ENCODE results near the gene TAX1BP3.

The TAX1BP3 gene

DNA sequence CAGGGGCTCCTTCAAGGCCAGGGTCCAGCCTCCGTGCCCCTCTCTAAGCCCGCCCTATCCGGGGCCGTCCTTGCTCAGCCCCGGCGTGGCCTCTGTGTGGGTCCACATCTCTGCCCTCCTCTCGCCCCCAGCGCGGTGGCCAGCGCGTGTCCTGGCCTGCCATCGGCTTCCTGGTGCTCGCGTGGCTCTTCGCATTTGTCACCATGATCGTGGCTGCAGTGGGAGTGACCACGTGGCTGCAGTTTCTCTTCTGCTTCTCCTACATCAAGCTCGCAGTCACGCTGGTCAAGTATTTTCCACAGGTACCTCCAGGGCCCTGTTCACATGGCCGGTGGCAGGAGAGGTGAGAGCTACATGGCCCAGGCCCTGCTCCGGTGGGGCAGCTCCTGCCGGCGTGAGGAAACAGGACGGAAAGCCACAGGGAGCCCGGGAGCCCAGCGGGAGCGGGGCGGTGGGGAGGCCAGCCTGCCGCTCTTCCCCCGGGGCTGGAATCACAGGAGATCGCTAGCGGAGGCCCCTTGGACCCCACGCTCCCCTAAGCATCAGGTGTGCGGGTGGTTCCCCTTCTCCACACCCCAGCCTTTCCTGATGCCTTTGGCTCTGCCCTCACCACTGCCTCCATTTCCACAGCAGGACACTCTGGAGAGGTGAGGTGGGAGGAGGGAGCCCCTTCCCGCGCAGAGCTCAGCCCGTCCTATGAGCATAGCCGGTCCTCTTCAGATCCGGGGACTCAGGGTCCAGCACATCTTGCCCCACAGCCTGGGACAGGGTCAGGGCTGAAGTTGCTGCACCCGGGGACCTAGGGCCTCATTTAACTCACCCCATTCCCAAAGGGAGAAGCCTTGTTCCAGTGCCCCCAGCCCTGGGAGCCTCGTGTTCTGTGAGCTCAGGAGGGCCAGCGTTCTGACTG lies 10.2 kb downstream of the TAX1BP3 start:
- no peak for DNase-seq

- no peak for DNase-seq
These were observed 10.8 kb downstream of the TAX1BP3 start for GRCh38 chr17:3657588-3657869.

- DNase-seq: no peak
These were observed 11.4 kb downstream of the TAX1BP3 start for GRCh38 chr17:3656755-3657587.

GRCh38 chr17:3656353-3656752 lies 12.0 kb downstream of the TAX1BP3 start:
- DNase-seq: no peak

DNA sequence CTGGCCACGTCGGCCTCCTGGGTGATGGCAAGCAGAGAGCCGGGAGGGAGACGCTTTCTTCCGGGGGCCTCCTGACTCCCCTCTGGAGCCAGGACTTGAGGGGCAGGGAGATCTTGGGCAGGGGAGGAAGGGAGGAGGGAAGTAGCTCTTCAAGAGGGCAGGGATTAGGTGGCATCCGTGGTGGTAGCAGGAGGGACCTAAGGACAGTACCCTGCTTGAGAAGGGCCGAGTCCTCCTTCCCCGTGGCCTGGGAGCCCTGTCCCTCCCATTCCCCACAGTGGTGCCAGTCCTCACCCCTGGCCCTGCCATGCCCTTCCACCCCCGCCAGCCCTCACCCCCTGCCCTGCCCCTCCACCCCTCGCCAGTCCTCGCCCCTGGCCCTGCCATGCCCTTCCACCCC lies 12.6 kb downstream of the TAX1BP3 start:
- no peak for DNase-seq

GRCh38 chr17:3647769-3648555 lies 20.4 kb downstream of the TAX1BP3 start:
- DNase-seq: no peak

DNA sequence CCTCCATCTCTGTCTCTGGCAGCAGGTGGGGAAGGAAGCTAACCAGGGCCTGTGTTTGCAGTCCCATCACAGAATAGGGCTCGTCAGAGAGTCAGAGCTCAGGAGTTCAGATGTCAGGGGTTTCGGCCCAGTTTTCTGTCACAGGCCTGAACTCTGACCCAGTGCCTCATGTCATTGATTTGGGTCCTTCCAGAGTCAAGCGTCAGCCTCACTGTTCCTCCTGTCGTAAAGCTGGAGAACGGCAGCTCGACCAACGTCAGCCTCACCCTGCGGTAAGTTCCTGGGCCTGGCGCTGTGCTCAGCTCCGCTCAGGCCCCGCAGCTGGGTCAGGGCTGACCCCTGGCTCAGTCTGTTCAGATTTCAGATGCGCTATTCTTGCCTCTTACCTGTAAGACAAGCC lies 21.1 kb downstream of the TAX1BP3 start:
- DNase-seq: no peak

GRCh38 chr17:3645310-3645709 lies 23.1 kb downstream of the TAX1BP3 start:
- no peak for DNase-seq

DNA sequence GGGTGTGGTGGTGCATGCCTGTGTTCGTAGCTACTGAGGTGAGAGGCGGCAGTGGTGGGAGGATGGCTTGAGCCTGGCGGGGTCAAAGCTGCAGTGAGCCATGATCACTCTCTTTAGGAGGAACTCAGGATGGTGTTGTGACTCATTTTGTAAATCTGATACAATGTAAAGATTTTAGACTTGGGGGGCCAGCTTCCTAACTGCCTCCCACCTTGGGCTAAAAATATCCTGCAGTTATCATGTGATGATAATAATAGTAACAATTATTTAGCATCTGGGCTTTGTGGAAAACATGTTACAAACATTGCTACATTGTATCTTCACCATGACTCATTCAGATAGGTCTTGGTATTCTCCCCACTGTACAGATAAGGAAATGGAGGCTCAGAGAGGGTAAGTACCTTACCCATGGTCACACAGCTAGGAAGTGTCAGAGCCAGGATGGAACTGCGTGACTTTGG lies 24.5 kb downstream of the TAX1BP3 start:
- DNase-seq: no peak

GRCh38 chr17:3641717-3642486 lies 26.5 kb downstream of the TAX1BP3 start:
- no peak for DNase-seq

- DNase-seq: no peak
These were observed 27.4 kb downstream of the TAX1BP3 start for GRCh38 chr17:3641014-3641413.

DNA sequence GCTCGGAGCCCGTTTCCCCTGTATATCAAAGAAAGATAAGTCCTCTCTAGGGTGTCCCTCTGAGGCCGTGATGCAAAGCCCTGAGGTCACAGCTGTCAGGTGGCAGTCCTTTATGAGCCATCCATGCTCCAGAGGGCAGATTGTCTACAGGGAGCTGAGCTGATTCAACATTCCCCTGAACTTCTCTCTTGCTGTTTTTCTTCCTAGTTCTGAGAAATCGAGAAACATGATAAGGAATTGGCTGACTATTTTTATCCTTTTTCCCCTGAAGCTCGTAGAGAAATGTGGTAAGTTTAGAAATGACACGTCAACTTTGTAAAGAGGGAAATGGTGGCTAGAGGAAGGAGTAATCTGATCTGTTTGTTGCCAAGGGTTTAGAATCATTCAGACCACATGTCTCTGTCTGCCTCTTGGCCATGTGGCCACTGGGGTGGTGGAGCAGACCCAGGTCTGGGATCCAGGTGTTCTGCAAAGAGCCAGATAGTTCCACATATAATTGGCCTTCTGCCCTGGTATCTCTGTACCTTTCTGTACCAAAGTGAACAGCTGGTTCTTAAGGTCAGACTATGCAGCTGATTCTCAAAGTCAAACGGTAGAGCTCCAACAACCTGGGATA lies 28.3 kb downstream of the TAX1BP3 start:
- DNase-seq: no peak

DNA sequence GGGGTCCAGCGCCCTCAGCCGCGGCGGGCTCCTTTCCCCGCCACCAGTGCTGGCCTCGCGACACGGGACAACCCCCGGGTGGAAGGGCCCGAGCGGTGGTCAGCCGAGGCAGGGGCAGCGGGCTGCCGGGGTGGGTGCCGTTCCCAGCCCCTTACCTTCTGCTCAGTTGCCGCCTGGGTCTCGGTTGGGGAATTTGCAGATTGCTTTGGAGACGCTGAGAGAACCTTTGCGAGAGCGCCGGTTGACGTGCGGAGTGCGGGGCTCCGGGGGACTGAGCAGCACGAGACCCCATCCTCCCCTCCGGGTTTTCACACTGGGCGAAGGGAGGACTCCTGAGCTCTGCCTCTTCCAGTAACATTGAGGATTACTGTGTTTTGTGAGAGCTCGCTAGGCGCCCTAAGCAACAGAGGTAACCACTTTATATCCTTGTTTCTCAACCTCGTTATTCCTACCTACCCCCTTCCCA lies 31.4 kb downstream of the TAX1BP3 start:
- DNase-seq: no peak

DNA sequence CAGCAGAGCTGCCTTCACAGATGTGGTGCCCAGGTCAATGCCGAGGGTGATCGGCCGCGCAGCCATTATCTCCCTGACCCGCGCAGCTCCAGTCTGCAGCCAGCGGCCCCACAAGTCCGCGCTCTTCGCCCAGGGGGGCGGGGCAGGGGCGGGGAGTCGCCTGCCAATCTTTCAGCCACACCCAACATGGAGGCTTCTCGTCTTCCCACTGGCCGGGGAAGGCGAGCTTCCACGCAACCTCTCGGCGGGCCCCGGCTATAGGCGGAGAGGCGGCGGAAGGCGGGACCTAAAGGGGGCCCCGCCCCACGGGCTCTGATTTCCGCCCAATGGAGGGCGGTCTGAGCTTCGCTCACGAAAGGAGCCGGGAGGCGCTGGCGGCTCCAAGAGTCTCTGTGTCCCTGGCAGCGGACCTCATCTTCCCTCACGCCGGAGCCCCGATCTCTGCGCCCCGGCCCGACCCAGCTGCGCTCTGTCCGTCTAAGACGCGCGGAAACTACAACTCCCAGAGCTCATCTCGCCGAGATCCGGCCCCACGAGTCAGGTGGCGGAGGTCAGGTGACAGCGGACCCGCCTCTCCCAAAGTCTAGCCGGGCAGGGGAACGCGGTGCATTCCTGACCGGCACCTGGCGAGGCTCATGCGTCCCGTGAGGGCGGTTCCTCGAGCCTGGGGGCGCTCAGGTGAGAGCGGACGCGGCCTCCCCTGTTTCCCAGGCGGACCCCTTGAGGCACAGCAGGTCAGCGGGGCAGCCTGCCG lies 32.0 kb downstream of the TAX1BP3 start, which contains the start of the genes CTNS and SHPK:
Gene CTNS, plus strand, starts transcription at position 607 of the 754 bp plus-strand sequence. CDS start 3,447 bp downstream, outside the sequence.
Gene SHPK, minus strand, starts transcription at position 97 of the 754 bp plus-strand sequence. Its CDS starts 31 bp downstream, at position 66.
- peak; percentile 87 for DNase-seq

DNA sequence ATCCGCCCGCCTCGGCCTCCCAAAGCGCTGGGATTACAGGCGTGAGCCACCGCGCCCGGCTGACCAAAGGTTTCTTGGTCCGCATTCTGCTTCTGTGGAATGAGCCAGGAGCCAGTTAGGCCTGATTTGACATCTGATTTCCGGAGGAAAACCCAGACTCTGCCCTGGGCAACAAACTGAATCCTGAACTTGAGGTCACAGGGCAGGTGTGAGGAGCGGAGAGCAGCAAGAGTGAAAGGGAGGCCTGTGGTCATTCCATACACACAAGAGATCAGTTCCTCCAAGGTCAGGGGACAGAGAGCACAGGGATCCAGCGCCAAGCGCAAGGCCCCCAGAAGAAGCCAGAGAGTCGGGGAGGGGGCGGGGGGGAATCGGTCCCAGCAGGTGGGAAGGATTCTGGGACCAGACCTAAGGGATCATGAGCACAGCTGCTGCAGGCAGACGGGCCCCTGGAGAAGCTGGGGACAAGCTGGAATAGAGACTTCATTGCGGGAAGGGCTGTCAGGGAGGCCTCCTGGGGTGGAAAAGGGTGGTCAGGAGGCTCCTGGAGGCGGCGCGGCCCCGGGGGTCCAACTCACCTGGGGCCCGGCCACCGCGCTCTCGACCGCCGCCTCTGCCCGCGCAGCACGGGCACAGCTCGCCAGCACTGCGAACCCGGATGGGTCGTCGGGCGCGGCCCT lies 32.8 kb downstream of the TAX1BP3 start:
- DNase-seq: no peak

- no peak for DNase-seq
These were observed 36.1 kb downstream of the TAX1BP3 start for GRCh38 chr17:3632287-3632686.

DNA sequence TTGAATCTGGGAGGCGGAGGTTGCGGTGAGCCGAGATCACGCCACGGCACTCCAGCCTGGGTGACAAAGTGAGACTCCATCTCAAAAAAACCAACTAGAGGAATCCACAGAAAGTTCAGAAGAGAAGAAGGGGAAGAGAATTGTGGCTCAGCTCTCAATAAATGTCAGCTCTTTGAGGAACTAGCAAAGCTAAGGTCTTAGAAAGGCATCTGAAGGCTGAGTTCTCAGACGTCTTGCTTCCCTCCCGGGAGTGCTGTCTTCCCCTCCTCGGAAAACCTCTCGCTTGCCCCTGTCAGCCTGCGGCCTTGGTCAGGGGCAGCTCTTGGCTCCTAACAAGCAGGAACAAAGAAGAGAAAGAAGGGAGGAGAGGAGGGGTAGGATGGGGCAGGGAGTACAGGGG lies 37.6 kb downstream of the TAX1BP3 start:
- DNase-seq: no peak

GRCh38 chr17:3627769-3628167 lies 40.6 kb downstream of the TAX1BP3 start:
- DNase-seq: no peak

DNA sequence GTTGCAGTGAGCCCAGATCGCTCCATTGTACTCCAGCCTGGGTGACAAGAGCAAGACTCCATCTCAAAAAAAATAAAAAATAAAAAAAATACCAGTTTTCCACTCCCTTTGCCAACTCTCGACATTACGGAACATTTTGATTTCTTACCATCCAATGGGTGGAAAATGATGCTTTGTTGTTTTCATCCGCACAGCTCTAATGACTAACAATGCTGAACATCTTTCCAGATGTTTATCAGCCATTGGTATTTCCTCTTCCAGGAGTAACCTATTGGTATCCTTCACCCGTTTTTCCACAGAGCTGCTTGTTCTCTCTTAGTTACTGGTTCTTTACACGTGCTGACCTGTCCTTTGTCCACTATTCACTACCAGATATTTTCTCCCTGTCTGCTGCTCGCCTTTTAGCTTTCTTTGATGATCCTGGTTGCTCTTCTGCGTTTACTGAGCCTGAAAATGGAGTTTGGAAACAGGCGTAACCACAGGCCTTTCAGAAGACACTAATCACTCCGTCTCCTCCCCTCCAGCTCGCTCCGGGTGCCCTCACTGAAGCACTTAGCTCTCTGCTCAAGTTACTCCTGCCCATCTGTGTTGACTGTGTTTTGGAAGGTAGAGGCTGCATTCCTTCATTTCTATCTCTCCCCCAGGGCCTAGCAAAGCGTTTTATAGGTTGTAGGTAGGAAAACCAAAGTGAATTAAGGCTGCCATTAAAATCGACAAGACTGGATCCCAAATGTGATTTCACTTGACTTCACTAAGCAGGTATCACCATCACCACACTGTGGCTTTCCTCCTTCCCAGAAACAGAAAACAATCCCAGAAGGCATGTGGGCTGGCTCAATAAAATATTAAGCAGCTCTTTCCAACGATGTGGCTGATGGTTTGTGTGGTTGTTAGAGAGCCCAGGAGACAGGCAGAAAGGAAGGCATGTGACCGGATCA lies 41.3 kb downstream of the TAX1BP3 start:
- DNase-seq: no peak

All from activated gamma-delta T cell (primary cell).